ENCODE measurements around the gene BSND.

GRCh38 chr1:54953846-54954245 is 44.9 kb upstream of the BSND start:
- TF ChIP-seq CTCF (conservative IDR thresholded peaks at IDR 0.05; ENCODE audit: low read depth, low read length) (no peak), EZH2 (IDR thresholded peaks at IDR 0.05; ENCODE audit: low read length, unreplicated experiment) (no peak)

All from PC-3 (cell line).